Sigmoid colon (tissue), 7 donors: ENCODE measurements around the gene RANBP9. TPM values are rescaled to one million over a fixed set of nuclear protein-coding genes. Genes with fewer than 3 reads are reported as not detected.

Experiments used
- DNase-seq: peaks from one replicate; pipeline ENCODE4 v3.0.0-alpha.2; 2019
- H3K27ac ChIP-seq, 4 donors: fragments of 200-600 bp; sonication (generic); one replicate each; pipeline ENCODE4 v1.5.1; 2016 to 2019; ENCODE audit warnings: mild to moderate bottlenecking in 1 of 4
- H3K27me3 ChIP-seq, 3 donors: fragments of 200-600 bp; sonication (generic); one replicate each; pipeline ENCODE4 v1.5.1; 2019; ENCODE audit warnings: mild to moderate bottlenecking in 1 of 3
- H3K36me3 ChIP-seq, 4 donors: fragments of 200-600 bp; sonication (generic); one replicate each; pipeline ENCODE4 v1.5.1; 2016 to 2019
- H3K4me1 ChIP-seq, 4 donors: fragments of 200-600 bp; sonication (generic); one replicate each; pipeline ENCODE4 v1.5.1; 2017 to 2019
- H3K4me3 ChIP-seq, 4 donors: fragments of 200-600 bp; sonication (generic); one replicate each; pipeline ENCODE4 v1.5.1; 2017 to 2019; ENCODE audit warnings: mild to moderate bottlenecking in 2 of 4, moderate library complexity in 1 of 4
- H3K9me3 ChIP-seq, 4 donors: fragments of 200-600 bp in 3 of 4; sonication (generic) in 3 of 4; one replicate each; pipeline versions ENCODE4 v1.5.1 to v1.6.1; 2013 to 2019
- EP300 ChIP-seq, 4 donors: sonication (generic); formaldehyde crosslinking; IDR thresholded peaks; one replicate each; pipeline ENCODE4 v1.6.1; 2017; ENCODE audit warnings: antibody characterized with exemption in 4 of 4
- POLR2A ChIP-seq, 2 donors: fragments of 450-650 bp; IDR thresholded peaks; one replicate each; pipeline ENCODE4 v1.6.1; 2016; ENCODE audit warnings: antibody characterized with exemption in 2 of 2, mild to moderate bottlenecking in 2 of 2, moderate library complexity in 2 of 2
- POLR2AphosphoS5 ChIP-seq, 4 donors: sonication (generic); formaldehyde crosslinking; IDR thresholded peaks; one replicate each; pipeline ENCODE4 v1.6.1; 2017; ENCODE audit warnings: antibody characterized with exemption in 4 of 4
- WGBS, 2 donors: extraction: QIAGEN DNeasy Blood & Tissue Kit; methylation state at CpG; one replicate each; pipeline ENCODE4 v1.1.7; 2013; 5-methylcytosine and 5-hydroxymethylcytosine counted together
- intact Hi-C: fragments of 100-400 bp; cut with DNase I; formaldehyde crosslinking; loops from one replicate; pipeline ENCODE4 v1.15.1; 2023
- polyA plus RNA-seq, 3 donors: library from polyadenylated mRNA; stranded (reverse); fragments of 200-250 nt; gene quantifications; one replicate each; pipeline ENCODE4 v1.2.3, GENCODE V29; 2013
- total RNA-seq, 4 donors: library from RNA; depleted of rRNA; stranded (reverse); fragments of >200 nt; gene quantifications; one replicate each; pipeline ENCODE4 v1.1.0, GENCODE V29; 2016
- TF ChIP-seq, protein P1 (sequence below), 4 experiments: fragments of 450-650 bp in 3 of 4; fragments of 200-600 bp in 1 of 4; IDR thresholded peaks; one replicate each; pipeline ENCODE4 v1.5.1; 2016 to 2019; ENCODE audit warnings: antibody characterized with exemption in 4 of 4, mild to moderate bottlenecking in 3 of 4, moderate library complexity in 2 of 4
- donor health status: healthy with polysubstance abuse.
- donor health status: Bipolar disorder and iron deficiency.
- donor health status: healthy.

The RANBP9 gene
- total and polyA plus RNA-seq, 7 donors, result 19.4 to 84.3 (median 49.6) TPM

- Histone ChIP-seq H3K9me3 (no peaks in the 10 kb centered on the region), H3K4me1 (peaks cover 0 to 18% (median 8%) of the 10 kb centered on the region in 4 donors), H3K27me3 (no peaks in the 10 kb centered on the region), H3K36me3 (peaks cover 0 to 8% (median 0%) of the 10 kb centered on the region in 4 donors), H3K27ac (peak overlapping the region in 2 of 4 donors; percentile 97 to 98), H3K4me3 (no peak overlapping the region)
- no peak for TF ChIP-seq EP300 (IDR thresholded peaks at IDR 0.05)
- TF ChIP-seq POLR2AphosphoS5 (IDR thresholded peaks at IDR 0.05), result no peak
- no peak for TF ChIP-seq POLR2A (IDR thresholded peaks at IDR 0.05)
- TF ChIP-seq, protein P1, sequence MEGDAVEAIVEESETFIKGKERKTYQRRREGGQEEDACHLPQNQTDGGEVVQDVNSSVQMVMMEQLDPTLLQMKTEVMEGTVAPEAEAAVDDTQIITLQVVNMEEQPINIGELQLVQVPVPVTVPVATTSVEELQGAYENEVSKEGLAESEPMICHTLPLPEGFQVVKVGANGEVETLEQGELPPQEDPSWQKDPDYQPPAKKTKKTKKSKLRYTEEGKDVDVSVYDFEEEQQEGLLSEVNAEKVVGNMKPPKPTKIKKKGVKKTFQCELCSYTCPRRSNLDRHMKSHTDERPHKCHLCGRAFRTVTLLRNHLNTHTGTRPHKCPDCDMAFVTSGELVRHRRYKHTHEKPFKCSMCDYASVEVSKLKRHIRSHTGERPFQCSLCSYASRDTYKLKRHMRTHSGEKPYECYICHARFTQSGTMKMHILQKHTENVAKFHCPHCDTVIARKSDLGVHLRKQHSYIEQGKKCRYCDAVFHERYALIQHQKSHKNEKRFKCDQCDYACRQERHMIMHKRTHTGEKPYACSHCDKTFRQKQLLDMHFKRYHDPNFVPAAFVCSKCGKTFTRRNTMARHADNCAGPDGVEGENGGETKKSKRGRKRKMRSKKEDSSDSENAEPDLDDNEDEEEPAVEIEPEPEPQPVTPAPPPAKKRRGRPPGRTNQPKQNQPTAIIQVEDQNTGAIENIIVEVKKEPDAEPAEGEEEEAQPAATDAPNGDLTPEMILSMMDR (IDR thresholded peaks at IDR 0.05), result no peak
- no peak for DNase-seq
- WGBS, 2 donors, result 91% methylated on average over 3 of the region's 3 CpGs
- intact Hi-C loops, result no loop called here
Measured at GRCh38 chr6:13576017-13576416, 135.6 kb downstream of the RANBP9 start.

GRCh38 chr6:13575377-13575775, 136.3 kb downstream of the RANBP9 start:
- no peak for DNase-seq
- peak overlapping the region; percentile 88 to 99 (median 98) for H3K27ac ChIP-seq

DNA sequence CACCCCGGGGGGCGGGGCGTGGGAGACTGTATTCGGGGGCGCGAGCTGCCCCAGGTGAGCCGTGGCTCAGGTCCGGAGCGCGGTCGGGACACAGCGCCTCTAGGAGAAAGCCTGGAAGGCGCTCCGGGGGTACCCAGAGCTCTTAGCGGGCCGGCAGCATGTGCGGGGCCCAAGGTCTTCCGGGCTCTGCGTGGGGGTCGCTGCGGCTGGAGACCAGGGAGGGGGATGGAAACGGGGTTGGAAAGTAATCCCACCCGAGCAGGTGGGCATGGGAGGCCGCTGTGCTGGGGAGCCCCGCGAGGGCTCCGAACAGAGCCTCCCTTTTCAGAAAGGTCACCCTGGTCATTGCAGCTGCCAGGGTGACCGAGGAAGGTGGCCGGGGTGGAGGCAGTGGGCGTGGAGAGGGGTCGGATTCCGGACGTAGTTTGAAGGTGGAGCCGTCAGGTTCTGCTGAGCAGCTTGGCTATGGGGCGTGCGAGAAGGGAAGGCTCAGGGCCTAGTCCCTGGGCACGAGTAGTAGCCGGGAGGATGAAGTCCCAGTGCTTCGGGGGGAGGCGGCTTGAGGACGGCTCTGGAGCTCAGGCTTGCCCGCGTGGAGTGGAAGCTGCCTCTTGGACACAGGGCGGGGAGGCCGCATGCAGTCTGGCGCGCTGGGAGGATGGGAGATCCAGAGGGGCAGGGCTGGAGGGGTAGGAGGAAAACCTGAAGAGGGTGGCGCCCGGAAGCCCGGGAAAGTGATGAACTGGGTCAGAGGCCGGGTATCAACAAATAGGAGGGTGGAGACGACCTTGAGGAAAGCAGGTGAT, 136.9 kb downstream of the RANBP9 start, which contains the start of gene SIRT5:
SIRT5 (plus strand) TSS at position 31 of the 806 bp plus-strand sequence. CDS start 9,510 bp downstream, outside the sequence.
- 0 to 1% methylated on average over 52 of the region's 52 CpGs for WGBS, 2 donors
- intact Hi-C loops, result loop anchor here (1.0 to 2.0 kb wide), 4 partner anchors 40 to 238 kb away; partner anchors contain the start of genes GFOD1, NOL7 and RANBP9

More at GRCh38 chr6:13575377-13575775, 136.3 kb downstream of the RANBP9 start:
- H3K9me3 ChIP-seq, result no peaks in the 10 kb centered on the region
- WGBS, 2 donors, result 19 to 28% methylated on average over 3 of the region's 3 CpGs
- intact Hi-C loops, result loop anchor here (2.0 kb wide), 3 partner anchors 39 to 239 kb away; partner anchors contain the start of genes NOL7 and RANBP9
- H3K4me3 ChIP-seq, result peak overlapping the region; percentile 61 to 97 (median 87)
- H3K36me3 ChIP-seq, result peaks cover 0 to 8% (median 0%) of the 10 kb centered on the region in 4 donors
- no peaks in the 10 kb centered on the region for H3K27me3 ChIP-seq
- H3K4me1 ChIP-seq, result peaks cover 0 to 18% (median 8%) of the 10 kb centered on the region in 4 donors
- TF ChIP-seq, protein P1 (IDR thresholded peaks at IDR 0.05), result peak; percentile 49 to 84 (median 72)
- TF ChIP-seq EP300 (IDR thresholded peaks at IDR 0.05), result no peak
- no peak for TF ChIP-seq POLR2AphosphoS5 (IDR thresholded peaks at IDR 0.05)
- TF ChIP-seq POLR2A (IDR thresholded peaks at IDR 0.05), result no peak

DNA sequence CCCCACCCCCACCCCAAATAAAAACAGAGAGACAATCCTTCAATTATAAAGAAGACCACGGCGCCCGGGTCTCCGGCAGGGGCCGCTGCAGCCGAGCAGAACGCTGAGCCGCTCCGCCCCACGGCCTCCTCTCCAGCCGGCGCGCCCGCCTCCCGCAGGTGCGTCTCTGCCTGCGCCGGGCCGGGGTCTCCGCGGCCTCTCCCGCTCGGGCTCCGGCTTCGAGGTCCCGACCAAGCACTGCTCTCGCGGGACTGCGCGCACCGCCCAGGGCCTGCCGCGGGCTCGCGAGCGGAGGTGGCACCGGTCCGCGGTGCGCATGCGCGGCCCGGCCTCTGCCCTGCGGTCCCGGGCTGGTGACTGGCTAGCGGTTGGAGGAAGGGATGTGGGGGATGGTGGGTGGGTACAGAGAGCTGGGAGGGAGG, 137.5 kb downstream of the RANBP9 start:
- Histone ChIP-seq H3K36me3 (no peaks in the 10 kb centered on the region), H3K4me1 (peaks cover 0 to 18% (median 8%) of the 10 kb centered on the region in 4 donors), H3K9me3 (no peaks in the 10 kb centered on the region), H3K4me3 (peak overlapping the region; percentile 61 to 97 (median 87)), H3K27ac (peak overlapping the region; percentile 88 to 99 (median 98)), H3K27me3 (no peaks in the 10 kb centered on the region)
- intact Hi-C loops, result loop anchor here (1.0 to 2.0 kb wide), 4 partner anchors 41 to 237 kb away; partner anchors contain the start of genes GFOD1, NOL7 and RANBP9
- TF ChIP-seq EP300 (IDR thresholded peaks at IDR 0.05) (no peak), POLR2A (IDR thresholded peaks at IDR 0.05) (no peak), POLR2AphosphoS5 (IDR thresholded peaks at IDR 0.05) (no peak)
- TF ChIP-seq, protein P1 (IDR thresholded peaks at IDR 0.05), result peak in 1 of 4 experiments; percentile 45
- WGBS, 2 donors, result 0% methylated on average over 46 of the region's 46 CpGs
- peak; percentile 95 for DNase-seq

More for the DNA sequence above, 136.9 kb downstream of the RANBP9 start, which contains the start of gene SIRT5:
- peaks cover 0 to 18% (median 8%) of the 10 kb centered on the region in 4 donors for H3K4me1 ChIP-seq
- no peaks in the 10 kb centered on the region for H3K9me3 ChIP-seq
- peaks cover 0 to 4% (median 0%) of the 10 kb centered on the region in 4 donors for H3K36me3 ChIP-seq
- peak within 1 kb of the TSS; percentile 61 to 97 (median 87) for H3K4me3 ChIP-seq
- no peaks in the 10 kb centered on the region for H3K27me3 ChIP-seq
- H3K27ac ChIP-seq, result peak within 1 kb of the TSS; percentile 88 to 99 (median 98)
- TF ChIP-seq, protein P1 (IDR thresholded peaks at IDR 0.05), result no peak
- TF ChIP-seq EP300 (IDR thresholded peaks at IDR 0.05) (no peak), POLR2AphosphoS5 (IDR thresholded peaks at IDR 0.05) (peak; percentile 83 to 93 (median 88)), POLR2A (IDR thresholded peaks at IDR 0.05) (peak; percentile 63 to 90)
- DNase-seq, result peak; percentile 88
